Caco-2 (cell line): ENCODE results near the gene SCN8A. TPM values are rescaled to one million over a fixed set of nuclear protein-coding genes. Genes with fewer than 3 reads are reported as not detected.

ENCODE experiments used
- BruUV-seq: library from RNA; stranded (reverse); fragments of 400-500 nt; replicated peaks from 2 replicates; lab custom pipeline; 2021; lab: Mats Ljungman, UMichigan
- CTCF ChIA-PET: fragments of 300-600 bp; sonication (Branson Sonifier 250); formaldehyde crosslinking; loops from one replicate; lab custom pipeline; 2022; ENCODE audit warnings: antibody characterized with exemption; lab: Charles Lee
- POLR2A ChIA-PET: fragments of 300-600 bp; sonication (Branson Sonifier 250); formaldehyde crosslinking; loops from one replicate; lab custom pipeline; 2022; ENCODE audit warnings: antibody characterized with exemption; lab: Charles Lee
- DNase-seq, 2 experiments: peaks; one replicate each; pipeline versions ENCODE4 v3.0.0 to v3.0.0-alpha.2; 2020 to 2022
- H3K27me3 ChIP-seq: replicated peaks from 2 replicates; pipeline ENCODE4 v1.6.0; 2011; ENCODE audit warnings: low read length; ENCODE audit not compliant: control insufficient read depth, insufficient read depth
- H3K36me3 ChIP-seq: 2 replicates; pipeline ENCODE4 v1.5.1; 2011; ENCODE audit warnings: low read length; ENCODE audit not compliant: control insufficient read depth, insufficient read depth
- H3K4me1 ChIP-seq: fragments of 250-450 bp; sonication (Bioruptor Pico); 2 replicates; pipeline ENCODE4 v1.5.1; 2020; ENCODE audit warnings: mild to moderate bottlenecking
- H3K4me3 ChIP-seq: 2 replicates; pipeline ENCODE4 v1.5.1; 2011; ENCODE audit warnings: low read depth, mild to moderate bottlenecking, control low read depth, low read length
- H3K9me3 ChIP-seq: fragments of 250-450 bp; sonication (Bioruptor Pico); 2 replicates; pipeline ENCODE4 v1.5.1; 2020; ENCODE audit warnings: mild to moderate bottlenecking, moderate library complexity
- H3K27ac Mint-ChIP-seq: one replicate; pipeline ENCODE4 v1.8.0; 2022; ENCODE audit warnings: mixed read lengths; ENCODE audit not compliant: unreplicated experiment
- H3K27me3 Mint-ChIP-seq: one replicate; pipeline ENCODE4 v1.8.0; 2022; ENCODE audit warnings: mixed read lengths; ENCODE audit not compliant: insufficient read depth, unreplicated experiment
- H3K36me3 Mint-ChIP-seq: one replicate; pipeline ENCODE4 v1.8.0; 2022; ENCODE audit warnings: mild to moderate bottlenecking, mixed read lengths; ENCODE audit not compliant: insufficient read depth, unreplicated experiment
- H3K4me1 Mint-ChIP-seq: one replicate; pipeline ENCODE4 v1.8.0; 2022; ENCODE audit warnings: low read depth, mixed read lengths; ENCODE audit not compliant: unreplicated experiment
- H3K4me3 Mint-ChIP-seq: one replicate; pipeline ENCODE4 v1.8.0; 2022; ENCODE audit warnings: mild to moderate bottlenecking, moderate library complexity, mixed read lengths; ENCODE audit not compliant: unreplicated experiment
- H3K9me3 Mint-ChIP-seq: one replicate; pipeline ENCODE4 v1.8.0; 2022; ENCODE audit warnings: mixed read lengths; ENCODE audit not compliant: unreplicated experiment
- intact Hi-C: fragments of 100-400 bp; cut with micrococcal nuclease; formaldehyde crosslinking; loops from one replicate; pipeline ENCODE4 v1.10.0; 2022; ENCODE audit not compliant: unreplicated experiment
- total RNA-seq: library from RNA; stranded (reverse); gene quantifications from 2 replicates; pipeline ENCODE4 v1.2.3, GENCODE V29; 2022
- TF ChIP-seq, protein P1 (sequence below), 2 experiments: fragments of 200-600 bp in 1 of 2; IDR thresholded peaks; 1 replicate in 1 of 2; 2 replicates in 1 of 2; pipeline versions ENCODE4 v1.5.1 to v1.8.0; 2011 to 2022; ENCODE audit warnings: antibody characterized with exemption in 1 of 2, control low read depth in 1 of 2, inconsistent platforms in 1 of 2, low read depth in 1 of 2, low read length in 1 of 2, mild to moderate bottlenecking in 1 of 2, moderate library complexity in 1 of 2; ENCODE audit not compliant: insufficient read depth in 1 of 2, severe bottlenecking in 1 of 2, unreplicated experiment in 1 of 2

SCN8A gene
- total RNA-seq, 1 experiment from 2014 or later: 16.5 TPM

DNA sequence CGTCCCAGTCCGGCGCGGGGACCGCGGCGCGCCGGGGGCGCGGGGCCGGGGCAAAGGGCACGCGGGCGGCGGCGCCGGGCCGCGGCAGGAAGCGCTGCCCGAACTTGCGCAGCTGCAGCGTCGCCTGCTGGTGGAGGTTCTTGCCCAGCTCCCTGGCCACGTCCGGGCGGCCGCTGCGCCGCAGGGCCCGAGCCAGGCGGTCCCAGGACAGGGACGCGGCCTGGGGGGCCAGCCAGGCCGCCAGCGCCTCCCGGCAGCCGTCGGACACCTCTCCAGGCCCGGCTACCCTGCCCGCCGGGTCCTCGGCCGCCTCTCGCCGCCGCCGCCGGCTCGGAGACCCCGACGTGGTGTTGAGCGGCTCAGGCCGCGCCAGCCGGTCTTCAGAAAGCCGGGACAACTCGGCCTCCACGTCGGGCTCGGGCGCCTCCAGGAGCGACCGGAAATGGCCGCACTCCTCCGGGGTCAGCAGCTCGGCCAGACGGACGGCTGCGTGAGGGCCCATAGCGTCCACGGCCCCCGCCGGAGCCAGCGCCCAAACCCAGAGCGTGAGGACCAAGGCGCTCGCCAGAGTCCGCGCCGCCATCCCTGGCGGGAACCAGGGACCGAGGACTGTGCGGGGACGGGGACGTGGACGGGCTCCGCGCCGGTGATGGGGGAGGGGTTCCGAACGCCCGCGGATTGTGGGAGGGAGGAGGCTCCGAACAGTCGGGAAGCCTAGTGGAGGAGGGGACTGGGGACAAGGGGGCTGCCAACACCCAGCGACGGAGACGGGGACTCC, 223.5 kb downstream of the SCN8A start:
- Mint-ChIP-seq H3K4me3 (peak overlapping the region; percentile 67), H3K9me3 (no peaks in the 10 kb centered on the region), H3K27ac (peak overlapping the region; percentile 9), H3K4me1 (peaks cover 18% of the 10 kb centered on the region), H3K27me3 (no peaks in the 10 kb centered on the region), H3K36me3 (peaks cover 10% of the 10 kb centered on the region)
- Histone ChIP-seq H3K4me1 (peaks cover 11% of the 10 kb centered on the region), H3K4me3 (peak overlapping the region; percentile 66), H3K9me3 (no peaks in the 10 kb centered on the region), H3K27me3 (no peaks in the 10 kb centered on the region), H3K36me3 (no peaks in the 10 kb centered on the region)
- no TSS peak for BruUV-seq
- TF ChIP-seq, protein P1, sequence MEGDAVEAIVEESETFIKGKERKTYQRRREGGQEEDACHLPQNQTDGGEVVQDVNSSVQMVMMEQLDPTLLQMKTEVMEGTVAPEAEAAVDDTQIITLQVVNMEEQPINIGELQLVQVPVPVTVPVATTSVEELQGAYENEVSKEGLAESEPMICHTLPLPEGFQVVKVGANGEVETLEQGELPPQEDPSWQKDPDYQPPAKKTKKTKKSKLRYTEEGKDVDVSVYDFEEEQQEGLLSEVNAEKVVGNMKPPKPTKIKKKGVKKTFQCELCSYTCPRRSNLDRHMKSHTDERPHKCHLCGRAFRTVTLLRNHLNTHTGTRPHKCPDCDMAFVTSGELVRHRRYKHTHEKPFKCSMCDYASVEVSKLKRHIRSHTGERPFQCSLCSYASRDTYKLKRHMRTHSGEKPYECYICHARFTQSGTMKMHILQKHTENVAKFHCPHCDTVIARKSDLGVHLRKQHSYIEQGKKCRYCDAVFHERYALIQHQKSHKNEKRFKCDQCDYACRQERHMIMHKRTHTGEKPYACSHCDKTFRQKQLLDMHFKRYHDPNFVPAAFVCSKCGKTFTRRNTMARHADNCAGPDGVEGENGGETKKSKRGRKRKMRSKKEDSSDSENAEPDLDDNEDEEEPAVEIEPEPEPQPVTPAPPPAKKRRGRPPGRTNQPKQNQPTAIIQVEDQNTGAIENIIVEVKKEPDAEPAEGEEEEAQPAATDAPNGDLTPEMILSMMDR (IDR thresholded peaks at IDR 0.05; ENCODE audit: insufficient read depth in 1 of 2, low read depth in 1 of 2, low read length in 1 of 2, severe bottlenecking in 1 of 2, unreplicated experiment in 1 of 2): peak; percentile 62 to 85
- CTCF ChIA-PET: interaction anchor here (0.6 to 1.8 kb wide), 16 partner anchors 9 to 472 kb away, joined by 3 to 18 read pairs (median 4); no protein-coding TSS in a partner anchor
- peak; percentile 83 to 93 for DNase-seq
- POLR2A ChIA-PET: interaction anchor here (1.0 kb wide), 1 partner anchor 218 kb away, joined by 3 read pairs; no protein-coding TSS in a partner anchor
- intact Hi-C loops: loop anchor here (1.0 to 5.0 kb wide), 4 partner anchors 127 to 393 kb away; no protein-coding TSS in a partner anchor

DNA sequence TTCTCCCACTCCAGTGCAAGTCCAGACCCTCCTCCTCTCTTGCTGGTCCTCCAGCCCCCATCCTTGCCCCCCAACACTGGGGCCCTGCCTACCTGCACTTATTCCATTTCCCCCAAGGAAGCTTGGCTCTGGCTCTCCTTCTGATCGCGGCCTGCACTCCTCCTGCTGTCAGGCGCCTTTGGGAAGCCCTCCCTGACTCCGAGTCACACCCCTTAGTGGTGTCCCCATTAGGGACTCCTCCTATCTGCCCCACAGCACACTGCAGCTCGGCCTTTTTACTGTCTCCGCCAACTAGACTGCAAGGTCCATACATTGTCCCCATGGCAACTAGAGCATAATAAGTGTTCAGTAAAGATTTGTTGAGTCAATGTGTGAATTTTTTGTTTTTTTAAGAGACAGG, 224.5 kb downstream of the SCN8A start:
- peaks cover 10% of the 10 kb centered on the region for H3K36me3 Mint-ChIP-seq
- TF ChIP-seq, protein P1 (IDR thresholded peaks at IDR 0.05; ENCODE audit: insufficient read depth in 1 of 2, low read depth in 1 of 2, low read length in 1 of 2, severe bottlenecking in 1 of 2, unreplicated experiment in 1 of 2): no peak
- no peaks in the 10 kb centered on the region for H3K9me3 Mint-ChIP-seq
- H3K36me3 ChIP-seq: no peaks in the 10 kb centered on the region
- POLR2A ChIA-PET: interaction anchor here (0.6 kb wide), 1 partner anchor 50 kb away, joined by 3 read pairs; no protein-coding TSS in a partner anchor
- intact Hi-C loops: loop anchor here (2.0 kb wide), 1 partner anchor 283 kb away; no protein-coding TSS in a partner anchor
- CTCF ChIA-PET: no interaction called here
- peak overlapping the region; percentile 65 for H3K4me3 Mint-ChIP-seq
- no peaks in the 10 kb centered on the region for H3K9me3 ChIP-seq
- no peaks in the 10 kb centered on the region for H3K27me3 ChIP-seq
- H3K4me1 ChIP-seq: peaks cover 11% of the 10 kb centered on the region
- peaks cover 18% of the 10 kb centered on the region for H3K4me1 Mint-ChIP-seq
- no peak for DNase-seq
- H3K27me3 Mint-ChIP-seq: no peaks in the 10 kb centered on the region
- peak overlapping the region; percentile 9 for H3K27ac Mint-ChIP-seq
- BruUV-seq: no TSS peak
- H3K4me3 ChIP-seq: no peak overlapping the region

DNA sequence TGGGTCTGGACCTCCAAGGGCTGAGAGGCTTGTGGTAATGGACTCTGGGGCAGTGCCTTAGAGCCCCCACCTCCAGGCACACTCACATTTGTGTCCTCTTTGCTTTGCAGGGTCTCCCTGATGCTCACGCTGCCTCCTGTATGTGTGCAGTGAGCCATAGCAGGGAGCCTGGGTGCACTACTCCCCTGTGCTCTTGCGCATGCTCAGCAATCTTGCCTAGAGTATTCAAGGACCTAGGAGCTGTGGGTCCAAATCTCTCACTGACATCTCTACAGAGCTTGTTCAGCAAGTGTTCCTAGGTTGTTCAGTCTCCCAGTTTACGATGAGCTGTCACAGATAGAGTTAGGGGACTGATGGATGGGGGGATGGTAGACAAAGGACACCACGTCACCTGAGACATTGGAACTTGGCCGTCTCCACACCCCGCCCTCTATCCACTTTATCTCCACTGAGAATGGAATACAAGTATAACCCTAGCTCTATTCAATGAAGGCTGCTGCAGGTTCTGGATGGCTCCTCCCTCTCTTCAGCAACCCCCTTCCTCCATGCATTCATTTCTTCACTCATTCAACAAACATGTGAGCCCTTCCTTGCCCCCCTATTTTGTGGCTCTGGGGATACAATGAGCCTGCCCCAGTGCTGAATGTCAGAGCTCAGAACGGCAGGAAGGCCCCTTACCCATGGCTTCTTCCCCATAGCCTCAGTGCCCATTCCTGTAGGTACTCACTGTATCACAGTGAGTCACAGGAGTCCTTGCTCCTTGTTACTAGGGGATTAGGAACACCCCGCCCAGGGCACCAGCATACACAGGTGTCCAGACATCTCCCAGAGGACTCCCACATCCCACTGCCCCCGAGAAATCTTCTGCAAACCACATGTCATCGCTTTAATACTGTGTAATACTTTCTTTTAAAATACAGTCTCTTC, 226.3 kb downstream of the SCN8A start:
- Histone ChIP-seq H3K9me3 (no peaks in the 10 kb centered on the region), H3K27me3 (no peaks in the 10 kb centered on the region), H3K4me1 (peaks cover 15% of the 10 kb centered on the region), H3K36me3 (no peaks in the 10 kb centered on the region), H3K4me3 (no peak overlapping the region)
- no TSS peak for BruUV-seq
- intact Hi-C loops: no loop called here
- H3K27me3 Mint-ChIP-seq: no peaks in the 10 kb centered on the region
- no peaks in the 10 kb centered on the region for H3K9me3 Mint-ChIP-seq
- peaks cover 10% of the 10 kb centered on the region for H3K36me3 Mint-ChIP-seq
- TF ChIP-seq, protein P1 (IDR thresholded peaks at IDR 0.05; ENCODE audit: insufficient read depth in 1 of 2, low read depth in 1 of 2, low read length in 1 of 2, severe bottlenecking in 1 of 2, unreplicated experiment in 1 of 2): no peak
- no peak overlapping the region for H3K4me3 Mint-ChIP-seq
- ChIA-PET CTCF (interaction anchor here (0.7 to 1.2 kb wide), 5 partner anchors 11 to 283 kb away, joined by 3 to 5 read pairs (median 3); no protein-coding TSS in a partner anchor), POLR2A (interaction anchor here (0.6 kb wide), 1 partner anchor 424 kb away, joined by 4 read pairs; no protein-coding TSS in a partner anchor)
- peaks cover 18% of the 10 kb centered on the region for H3K4me1 Mint-ChIP-seq
- DNase-seq: peak in 1 of 2 experiments; percentile 47
- H3K27ac Mint-ChIP-seq: no peak overlapping the region
